OCI-LY3 (cell line): Measurements from ENCODE around the gene KRTAP10-8.

Experiments
- H2AFZ ChIP-seq: fragments of 200-600, 300-600 bp; shearing (Covaris generic); 2 replicates; pipeline ENCODE4 v1.6.0; 2014; ENCODE audit warnings: antibody characterized with exemption, low read depth, low read length
- H3K27ac ChIP-seq: fragments of 200-600, 300-600 bp; sonication (generic); 2 replicates; pipeline ENCODE4 v1.5.1; 2014; ENCODE audit warnings: mild to moderate bottlenecking, low read length, moderate library complexity, mixed read lengths
- H3K27me3 ChIP-seq: fragments of 200-600, 300-600 bp; sonication (generic); 2 replicates; pipeline ENCODE4 v1.6.1; 2014; ENCODE audit warnings: low read depth, low read length, mixed read lengths
- H3K36me3 ChIP-seq: fragments of 200-600, 300-600 bp; sonication (generic); replicated peaks from 2 replicates; pipeline ENCODE3; 2014; ENCODE audit warnings: low read depth, low read length, mixed read lengths
- H3K4me1 ChIP-seq: fragments of 300-600, 200-600 bp; sonication (generic); 2 replicates; pipeline ENCODE4 v1.6.1; 2014; ENCODE audit warnings: low read length, mixed read lengths
- H3K4me2 ChIP-seq: fragments of 200-600, 300-600 bp; sonication (generic); 2 replicates; pipeline ENCODE4 v1.6.1; 2014; ENCODE audit warnings: low read length, mixed read lengths
- H3K4me3 ChIP-seq: fragments of 300-600, 200-600 bp; sonication (generic); 2 replicates; pipeline ENCODE4 v1.5.1; 2014; ENCODE audit warnings: antibody characterized with exemption, mild to moderate bottlenecking, low read length, moderate library complexity
- H3K79me2 ChIP-seq: fragments of 300-600, 200-600 bp; shearing (Covaris generic); 2 replicates; pipeline ENCODE4 v1.6.1; 2014; ENCODE audit warnings: mild to moderate bottlenecking, low read length, mixed read lengths
- H3K9ac ChIP-seq: fragments of 300-600, 200-600 bp; shearing (Covaris generic); 2 replicates; pipeline ENCODE4 v1.6.0; 2014; ENCODE audit warnings: mild to moderate bottlenecking, low read length, moderate library complexity
- H3K9me3 ChIP-seq: fragments of 200-600, 300-600 bp; shearing (Covaris generic); 2 replicates; pipeline ENCODE4 v1.6.1; 2014; ENCODE audit warnings: low read length, mixed read lengths; ENCODE audit not compliant: insufficient read depth
- H4K20me1 ChIP-seq: fragments of 200-600, 300-600 bp; sonication (generic); 2 replicates; pipeline ENCODE4 v1.6.1; 2016; ENCODE audit warnings: low read length, mixed read lengths; ENCODE audit not compliant: insufficient read depth
- CTCF ChIP-seq: fragments of 200-600, 300-600 bp; sonication (generic); IDR thresholded peaks from 2 replicates; pipeline ENCODE4 v1.5.1; 2014; ENCODE audit warnings: antibody characterized with exemption, low read length, low read depth
- EZH2phosphoT487 ChIP-seq: fragments of 200-600 bp; shearing (Covaris generic); IDR thresholded peaks from 2 replicates; pipeline ENCODE4 v1.6.1; 2018; ENCODE audit warnings: antibody characterized with exemption, mixed run types, low read depth

Gene KRTAP10-8

GRCh38 chr21:44611551-44611950 lies 328 bp upstream of the KRTAP10-8 start:
- Histone ChIP-seq H4K20me1 (no peaks in the 10 kb centered on the region), H3K27me3 (no peaks in the 10 kb centered on the region; the same call in 1 of the 2 replicates), H3K4me1 (no peaks in the 10 kb centered on the region), H3K27ac (no peak overlapping the region), H3K4me2 (no peak overlapping the region), H3K4me3 (no peak overlapping the region), H3K79me2 (no peaks in the 10 kb centered on the region), H3K36me3 (no peaks in the 10 kb centered on the region), H2AFZ (no peak overlapping the region), H3K9me3 (no peaks in the 10 kb centered on the region), H3K9ac (no peak overlapping the region)
- no peak for TF ChIP-seq EZH2phosphoT487
- TF ChIP-seq CTCF = no peak

- Histone ChIP-seq H4K20me1 (no peaks in the 10 kb centered on the region), H3K79me2 (no peaks in the 10 kb centered on the region), H3K27ac (no peak overlapping the region), H3K27me3 (no peaks in the 10 kb centered on the region), H3K9me3 (no peaks in the 10 kb centered on the region), H3K36me3 (no peaks in the 10 kb centered on the region), H3K4me3 (no peak overlapping the region), H3K9ac (no peak overlapping the region), H2AFZ (no peak overlapping the region), H3K4me1 (no peaks in the 10 kb centered on the region), H3K4me2 (no peak overlapping the region)
- TF ChIP-seq EZH2phosphoT487 = no peak
- TF ChIP-seq CTCF = no peak
Observed at GRCh38 chr21:44612669-44613229, 870 bp downstream of the KRTAP10-8 start.

- Histone ChIP-seq H3K27me3 (no peaks in the 10 kb centered on the region), H3K27ac (no peak overlapping the region), H3K4me2 (no peak overlapping the region), H3K36me3 (no peaks in the 10 kb centered on the region), H3K4me3 (no peak overlapping the region), H4K20me1 (no peaks in the 10 kb centered on the region), H3K9me3 (no peaks in the 10 kb centered on the region), H2AFZ (no peak overlapping the region), H3K4me1 (no peaks in the 10 kb centered on the region), H3K9ac (no peak overlapping the region), H3K79me2 (no peaks in the 10 kb centered on the region)
- TF ChIP-seq EZH2phosphoT487 = no peak
- no peak for TF ChIP-seq CTCF
Observed at GRCh38 chr21:44613386-44614155, 1.7 kb downstream of the KRTAP10-8 start.

- Histone ChIP-seq H2AFZ (no peak overlapping the region), H3K4me2 (no peak overlapping the region), H3K27me3 (no peaks in the 10 kb centered on the region), H3K9me3 (no peaks in the 10 kb centered on the region), H3K27ac (no peak overlapping the region), H3K4me1 (no peaks in the 10 kb centered on the region), H3K36me3 (no peaks in the 10 kb centered on the region), H3K79me2 (no peaks in the 10 kb centered on the region), H4K20me1 (no peaks in the 10 kb centered on the region), H3K9ac (no peak overlapping the region), H3K4me3 (no peak overlapping the region)
- no peak for TF ChIP-seq EZH2phosphoT487
- TF ChIP-seq CTCF = no peak
Observed at GRCh38 chr21:44614161-44614631, 2.3 kb downstream of the KRTAP10-8 start.
